Measurements from ENCODE around the gene CHMP6. TPM values are rescaled to one million over a fixed set of nuclear protein-coding genes. Genes with fewer than 3 reads are reported as not detected.

CHMP6 gene
- total RNA-seq, 1 donor from 2014 or later = 12.5 TPM

DNA sequence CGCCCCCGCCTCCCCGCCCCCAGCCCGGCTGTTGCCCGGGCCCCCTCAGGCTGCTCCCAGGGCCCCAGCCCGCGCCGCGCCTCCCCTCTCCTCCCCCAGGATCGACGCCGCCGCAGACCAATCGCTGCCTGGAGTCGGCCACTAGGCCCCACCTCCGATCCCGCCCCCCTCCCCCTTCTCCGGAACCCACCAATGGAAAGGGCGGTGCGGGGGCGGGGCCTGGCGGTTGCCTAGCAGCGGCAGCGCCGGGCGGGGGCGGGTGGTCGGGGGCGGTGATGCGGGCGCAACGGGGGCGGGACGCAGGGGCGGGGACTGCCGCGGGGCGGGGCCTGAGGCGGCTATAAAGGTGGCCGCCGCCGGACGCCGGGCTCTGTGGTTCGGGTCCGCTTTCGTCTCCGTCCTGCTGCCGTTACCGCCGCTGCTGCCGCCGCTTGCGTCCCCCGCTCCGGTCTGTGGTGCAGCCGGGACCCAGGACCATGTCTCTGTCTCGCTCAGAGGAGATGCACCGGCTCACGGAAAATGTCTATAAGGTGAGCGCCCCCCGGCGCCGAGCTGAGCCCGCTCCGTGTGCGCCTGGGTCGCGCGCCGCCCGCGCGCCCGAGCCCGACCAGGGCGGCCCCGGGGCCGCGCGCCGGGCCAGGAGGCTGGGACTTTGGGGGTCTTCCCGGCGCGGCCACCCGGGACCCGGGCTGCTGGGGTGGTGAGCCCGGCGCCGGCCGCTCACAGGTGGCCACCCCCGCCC is 43.3 kb downstream of the CHMP6 start, which contains the start of gene BAIAP2:
Gene BAIAP2 (plus strand): TSS at position 373 of the 742 bp plus-strand sequence. CDS start 104 bp downstream, at position 477.
- H3K9ac ChIP-seq (ENCODE audit: low read depth in 1 of 3, low read length in 3 of 3) = peak within 1 kb of the TSS; percentile 33 to 57 (median 38)
- no peaks in the 10 kb centered on the region for H3K36me3 ChIP-seq (ENCODE audit: control insufficient read depth in 3 of 3, insufficient read depth in 3 of 3, low read length in 3 of 3)
- peaks cover 1 to 34% (median 7%) of the 10 kb centered on the region in 3 donors for H3K27me3 ChIP-seq (ENCODE audit: control insufficient read depth in 3 of 3, insufficient read depth in 3 of 3, low read length in 3 of 3)
- peaks cover 36 to 65% (median 61%) of the 10 kb centered on the region in 3 donors for H3K4me1 ChIP-seq (ENCODE audit: control insufficient read depth in 3 of 3, insufficient read depth in 3 of 3, low read length in 3 of 3)
- H3K9me3 ChIP-seq (ENCODE audit: control insufficient read depth in 3 of 3, low read length in 3 of 3) = no peaks in the 10 kb centered on the region
- no peak within 1 kb of the TSS for H3K27ac ChIP-seq (ENCODE audit: low read depth, low read length)
- H3K4me3 ChIP-seq (ENCODE audit: low read length in 3 of 3) = peak within 1 kb of the TSS; percentile 62 to 76 (median 72)

DNA sequence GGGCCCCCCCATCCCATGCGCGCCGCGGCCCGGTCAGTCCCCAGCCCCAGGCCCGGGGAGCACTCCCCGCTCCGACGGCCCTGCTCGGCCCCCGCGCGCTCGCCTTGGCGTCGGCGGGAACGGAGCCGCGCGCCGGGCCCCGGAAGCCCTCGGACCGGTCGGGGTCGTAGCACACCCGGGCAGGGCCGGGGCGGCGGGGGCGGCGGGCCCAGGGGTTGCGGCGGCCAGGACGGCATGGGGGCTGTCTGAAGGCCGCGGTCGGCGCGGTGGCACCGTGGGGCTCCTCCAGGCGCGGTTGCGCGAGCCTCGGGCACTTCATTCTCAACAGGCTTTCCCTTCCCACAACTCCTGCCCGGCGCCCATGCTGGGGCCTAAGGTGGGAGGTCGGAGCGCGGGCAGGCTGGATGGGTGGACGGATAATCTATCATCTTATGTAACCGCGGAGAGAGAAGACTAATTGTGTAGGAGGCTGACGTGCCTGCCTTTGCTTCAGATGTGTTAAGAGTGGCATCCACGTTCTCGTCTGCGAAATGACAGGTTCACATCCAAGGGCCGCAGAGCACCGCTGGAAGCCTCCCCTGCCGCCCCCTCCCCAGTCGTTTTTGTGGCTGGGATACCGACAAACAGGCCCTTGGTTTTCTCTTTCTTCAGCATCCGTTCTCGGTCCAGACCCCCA is 44.0 kb downstream of the CHMP6 start:
- peak overlapping the region in 1 of 3 donors; percentile 16 for H3K9ac ChIP-seq (ENCODE audit: low read depth in 1 of 3, low read length in 3 of 3)
- H3K27ac ChIP-seq (ENCODE audit: low read depth, low read length) = no peak overlapping the region
- no peaks in the 10 kb centered on the region for H3K9me3 ChIP-seq (ENCODE audit: control insufficient read depth in 3 of 3, low read length in 3 of 3)
- peaks cover 44 to 72% (median 68%) of the 10 kb centered on the region in 3 donors for H3K4me1 ChIP-seq (ENCODE audit: control insufficient read depth in 3 of 3, insufficient read depth in 3 of 3, low read length in 3 of 3)
- peak overlapping the region; percentile 23 to 76 (median 29) for H3K4me3 ChIP-seq (ENCODE audit: low read length in 3 of 3)
- peaks cover 2 to 37% (median 15%) of the 10 kb centered on the region in 3 donors for H3K27me3 ChIP-seq (ENCODE audit: control insufficient read depth in 3 of 3, insufficient read depth in 3 of 3, low read length in 3 of 3)
- H3K36me3 ChIP-seq (ENCODE audit: control insufficient read depth in 3 of 3, insufficient read depth in 3 of 3, low read length in 3 of 3) = no peaks in the 10 kb centered on the region

DNA sequence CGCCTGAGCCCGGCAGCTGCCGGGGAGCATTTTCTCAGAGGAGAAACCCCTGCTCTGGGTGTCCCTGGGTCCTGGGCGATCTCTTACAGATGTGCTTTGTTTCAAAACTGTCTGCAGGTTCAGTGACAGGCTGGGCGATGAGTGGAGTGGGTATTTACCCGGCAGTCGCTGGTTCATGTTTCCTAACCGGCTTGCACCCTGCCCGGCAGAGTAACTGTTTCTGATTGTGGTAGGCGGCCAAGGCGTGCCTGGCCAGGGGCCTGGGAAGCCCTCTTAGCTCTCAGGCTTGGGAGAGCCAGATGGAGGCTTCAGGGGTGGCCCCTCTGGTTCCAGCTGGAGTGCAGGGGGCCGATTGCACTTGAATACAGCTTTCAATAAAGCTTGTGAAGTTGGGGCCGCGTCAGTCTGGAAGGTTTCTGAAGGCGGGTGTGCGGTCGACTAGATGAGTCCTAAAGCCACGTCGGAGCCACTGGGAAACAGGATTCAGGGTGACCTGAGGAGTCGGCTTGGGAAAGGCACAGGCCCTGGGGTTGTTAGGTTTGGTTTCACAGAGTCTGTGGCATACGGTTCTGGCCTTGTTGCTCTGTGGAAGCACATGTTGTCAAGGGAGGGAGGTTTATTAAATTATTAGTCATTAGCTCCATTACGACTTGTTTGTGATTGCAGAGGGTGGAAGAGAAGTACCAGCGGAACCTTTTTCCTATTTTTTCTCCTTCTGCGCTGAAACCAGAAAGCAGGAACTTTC is 44.7 kb downstream of the CHMP6 start:
- Histone ChIP-seq H3K27ac (ENCODE audit: low read depth, low read length) (no peak overlapping the region), H3K9ac (ENCODE audit: low read depth in 1 of 3, low read length in 3 of 3) (no peak overlapping the region)

DNA sequence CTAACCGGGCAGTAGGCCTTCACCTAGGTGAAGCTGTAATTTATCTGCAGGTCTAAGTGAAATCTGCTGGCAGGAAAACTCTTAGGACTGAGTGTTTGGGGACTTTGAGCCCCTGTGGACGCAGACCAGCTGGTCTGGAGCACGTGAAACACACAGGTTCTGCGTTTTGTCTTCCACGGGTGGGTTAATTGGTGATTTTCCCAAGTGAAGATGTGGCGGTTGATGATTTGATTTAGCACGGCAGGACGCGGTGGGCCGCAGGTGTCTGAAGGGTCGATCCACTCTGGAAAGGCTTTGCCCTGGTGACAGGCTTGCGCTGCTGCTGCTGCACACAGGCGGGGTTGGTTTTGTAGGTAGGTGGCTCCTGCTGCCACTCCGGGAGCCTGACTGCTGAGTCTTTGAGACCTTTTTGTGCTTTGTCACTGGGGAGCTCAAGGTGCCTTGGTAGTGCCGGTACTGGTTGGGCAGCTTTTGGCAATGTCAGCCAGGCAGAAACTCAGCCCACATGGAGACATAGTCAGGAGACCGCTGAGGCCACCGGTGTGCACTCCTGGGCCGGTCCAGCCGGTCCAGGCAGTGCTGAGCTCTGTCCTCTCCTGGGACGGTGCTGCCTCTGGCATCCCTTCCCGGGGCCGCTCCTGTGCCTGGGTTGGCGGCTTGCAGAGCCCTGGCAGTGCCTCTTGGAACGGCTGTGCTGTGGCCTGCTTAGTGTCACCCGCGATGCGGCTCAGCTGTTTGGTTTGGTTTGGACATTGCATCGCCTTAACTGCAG is 45.6 kb downstream of the CHMP6 start:
- Histone ChIP-seq H3K4me3 (ENCODE audit: low read length in 3 of 3) (peak overlapping the region in 1 of 3 donors; percentile 30), H3K4me1 (ENCODE audit: control insufficient read depth in 3 of 3, insufficient read depth in 3 of 3, low read length in 3 of 3) (peaks cover 44 to 68% (median 65%) of the 10 kb centered on the region in 3 donors), H3K9ac (ENCODE audit: low read depth in 1 of 3, low read length in 3 of 3) (peak overlapping the region in 2 of 3 donors; percentile 45 to 51), H3K36me3 (ENCODE audit: control insufficient read depth in 3 of 3, insufficient read depth in 3 of 3, low read length in 3 of 3) (no peaks in the 10 kb centered on the region), H3K27me3 (ENCODE audit: control insufficient read depth in 3 of 3, insufficient read depth in 3 of 3, low read length in 3 of 3) (peaks cover 2 to 30% (median 14%) of the 10 kb centered on the region in 3 donors), H3K9me3 (ENCODE audit: control insufficient read depth in 3 of 3, low read length in 3 of 3) (no peaks in the 10 kb centered on the region), H3K27ac (ENCODE audit: low read depth, low read length) (no peak overlapping the region)

More for the DNA sequence above, 44.7 kb downstream of the CHMP6 start:
- Histone ChIP-seq H3K27me3 (ENCODE audit: control insufficient read depth in 3 of 3, insufficient read depth in 3 of 3, low read length in 3 of 3) (peaks cover 2 to 36% (median 14%) of the 10 kb centered on the region in 3 donors), H3K4me1 (ENCODE audit: control insufficient read depth in 3 of 3, insufficient read depth in 3 of 3, low read length in 3 of 3) (peaks cover 44 to 73% (median 71%) of the 10 kb centered on the region in 3 donors), H3K4me3 (ENCODE audit: low read length in 3 of 3) (peak overlapping the region in 1 of 3 donors; percentile 14), H3K9me3 (ENCODE audit: control insufficient read depth in 3 of 3, low read length in 3 of 3) (no peaks in the 10 kb centered on the region), H3K36me3 (ENCODE audit: control insufficient read depth in 3 of 3, insufficient read depth in 3 of 3, low read length in 3 of 3) (no peaks in the 10 kb centered on the region)

DNA sequence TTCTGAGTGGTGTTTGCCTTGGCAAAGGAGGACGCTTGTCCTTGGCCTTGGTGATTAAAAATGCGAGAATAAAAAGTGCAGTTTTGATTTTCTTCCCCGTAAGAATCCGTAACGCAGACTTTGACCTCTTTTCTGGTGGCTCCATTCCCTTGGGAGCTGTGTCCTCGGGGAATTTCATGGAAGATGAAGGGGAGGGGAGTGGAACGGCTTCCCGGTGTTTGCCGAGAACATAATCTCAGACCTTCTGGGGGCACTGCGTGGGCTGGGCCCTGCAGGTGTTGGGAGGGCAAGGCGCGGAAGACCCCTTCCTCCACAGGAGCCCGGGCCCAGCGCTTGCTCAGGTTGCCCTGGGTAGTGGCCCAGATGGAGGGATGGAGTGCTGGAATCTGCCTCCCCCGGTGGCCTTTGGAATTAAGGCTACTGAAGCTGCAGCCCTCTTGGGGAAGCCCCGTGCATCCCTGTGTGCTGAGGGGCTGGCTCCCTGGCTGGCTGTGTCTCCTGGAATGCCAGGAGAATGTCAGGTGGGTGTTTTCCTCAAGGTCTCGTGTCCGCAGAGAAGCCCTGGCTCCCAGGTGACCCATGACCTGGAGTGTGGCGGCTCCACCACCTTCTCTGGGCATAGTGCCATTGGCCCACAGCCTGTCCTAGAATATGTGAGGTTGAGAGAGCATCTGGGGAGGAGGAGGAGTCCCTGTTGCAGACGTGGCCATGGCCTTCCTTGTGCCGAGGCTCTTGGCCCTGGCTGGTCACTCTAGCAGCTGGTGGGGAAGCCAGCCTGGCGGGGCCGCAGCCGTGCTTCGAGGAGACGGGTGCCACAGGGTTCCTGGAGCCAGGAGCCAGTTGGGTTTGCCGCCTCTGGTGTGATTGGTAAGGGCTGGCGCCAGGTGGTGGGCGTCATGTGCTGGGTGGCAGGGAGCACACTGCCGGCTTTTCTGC is 46.4 kb downstream of the CHMP6 start:
- Histone ChIP-seq H3K9me3 (ENCODE audit: control insufficient read depth in 3 of 3, low read length in 3 of 3) (no peaks in the 10 kb centered on the region), H3K9ac (ENCODE audit: low read depth in 1 of 3, low read length in 3 of 3) (peak overlapping the region in 1 of 3 donors; percentile 38), H3K4me3 (ENCODE audit: low read length in 3 of 3) (no peak overlapping the region), H3K4me1 (ENCODE audit: control insufficient read depth in 3 of 3, insufficient read depth in 3 of 3, low read length in 3 of 3) (peaks cover 43 to 62% (median 61%) of the 10 kb centered on the region in 3 donors), H3K36me3 (ENCODE audit: control insufficient read depth in 3 of 3, insufficient read depth in 3 of 3, low read length in 3 of 3) (no peaks in the 10 kb centered on the region), H3K27ac (ENCODE audit: low read depth, low read length) (no peak overlapping the region), H3K27me3 (ENCODE audit: control insufficient read depth in 3 of 3, insufficient read depth in 3 of 3, low read length in 3 of 3) (peaks cover 2 to 28% (median 17%) of the 10 kb centered on the region in 3 donors)

DNA sequence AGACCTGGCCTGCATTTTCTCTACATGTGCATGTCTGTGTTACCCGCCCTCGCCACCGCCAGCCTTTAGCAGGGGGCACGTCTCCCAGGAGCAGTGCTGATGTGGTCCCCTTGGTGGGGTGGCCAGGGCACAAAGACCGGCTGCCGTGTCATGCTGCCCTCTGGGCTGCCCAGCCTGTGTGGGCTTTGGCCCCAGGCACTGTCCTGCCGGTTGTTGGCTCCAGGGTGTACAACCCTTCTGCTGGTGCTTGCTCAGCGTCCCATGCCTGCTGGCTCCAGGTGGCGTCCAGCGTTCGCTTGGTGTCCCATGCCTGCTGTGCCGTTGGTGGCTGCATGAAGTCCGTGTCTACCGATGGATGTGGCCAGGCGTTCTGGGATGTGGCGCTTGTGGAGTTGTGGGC is 47.5 kb downstream of the CHMP6 start:
- H3K9ac ChIP-seq (ENCODE audit: low read depth in 1 of 3, low read length in 3 of 3) = peak overlapping the region in 1 of 3 donors; percentile 20
- no peaks in the 10 kb centered on the region for H3K9me3 ChIP-seq (ENCODE audit: control insufficient read depth in 3 of 3, low read length in 3 of 3)
- H3K27me3 ChIP-seq (ENCODE audit: control insufficient read depth in 3 of 3, insufficient read depth in 3 of 3, low read length in 3 of 3) = peaks cover 2 to 25% (median 17%) of the 10 kb centered on the region in 3 donors
- no peak overlapping the region for H3K4me3 ChIP-seq (ENCODE audit: low read length in 3 of 3)
- no peaks in the 10 kb centered on the region for H3K36me3 ChIP-seq (ENCODE audit: control insufficient read depth in 3 of 3, insufficient read depth in 3 of 3, low read length in 3 of 3)
- peaks cover 50 to 63% (median 57%) of the 10 kb centered on the region in 3 donors for H3K4me1 ChIP-seq (ENCODE audit: control insufficient read depth in 3 of 3, insufficient read depth in 3 of 3, low read length in 3 of 3)
- no peak overlapping the region for H3K27ac ChIP-seq (ENCODE audit: low read depth, low read length)

DNA sequence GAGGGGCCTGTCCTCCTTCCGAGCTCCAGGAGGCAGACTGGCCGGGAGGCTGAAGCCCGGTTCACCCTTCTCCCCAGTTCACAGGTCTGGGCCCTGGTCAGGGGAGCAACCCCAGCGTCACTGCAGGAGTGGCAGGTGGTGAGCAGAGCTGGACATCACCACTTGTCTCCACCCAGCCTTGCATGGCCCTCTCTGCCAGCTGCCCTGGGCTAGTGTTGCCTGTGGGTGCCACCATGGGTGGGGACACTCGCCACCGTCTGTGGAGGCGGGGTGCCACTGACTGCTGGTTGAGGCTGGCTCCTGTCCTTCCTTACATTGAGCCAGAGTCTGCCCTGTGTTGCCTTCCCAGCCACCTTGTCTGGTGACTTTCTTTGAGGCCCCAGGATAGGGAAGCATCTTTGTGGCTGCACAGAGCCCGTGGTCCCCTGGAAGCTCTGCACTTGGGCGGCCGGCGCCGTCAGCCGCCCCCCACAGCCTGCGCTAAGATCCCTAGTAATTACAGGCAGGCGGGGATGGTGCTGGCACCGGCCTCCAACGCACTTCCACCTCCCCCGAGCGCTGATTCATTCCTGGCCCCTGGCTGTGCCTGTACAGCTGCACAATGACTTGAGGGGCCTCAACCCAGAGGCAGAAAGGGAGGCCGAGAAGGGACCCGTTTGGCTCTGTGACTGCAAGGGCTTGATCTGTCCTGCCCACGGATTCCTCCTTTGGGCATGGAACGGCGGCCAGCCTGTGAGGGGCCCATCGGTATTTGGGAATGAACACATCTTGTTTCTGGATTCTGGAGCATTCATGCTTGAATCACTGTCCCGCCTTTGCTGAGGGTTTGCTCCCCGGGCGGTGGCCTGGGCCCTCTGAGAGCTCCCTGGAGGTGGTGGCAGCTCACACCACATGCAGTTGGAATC is 48.5 kb downstream of the CHMP6 start:
- Histone ChIP-seq H3K4me1 (ENCODE audit: control insufficient read depth in 3 of 3, insufficient read depth in 3 of 3, low read length in 3 of 3) (peaks cover 60 to 71% (median 65%) of the 10 kb centered on the region in 3 donors), H3K9ac (ENCODE audit: low read depth in 1 of 3, low read length in 3 of 3) (peak overlapping the region in 1 of 3 donors; percentile 16), H3K27ac (ENCODE audit: low read depth, low read length) (no peak overlapping the region)

DNA sequence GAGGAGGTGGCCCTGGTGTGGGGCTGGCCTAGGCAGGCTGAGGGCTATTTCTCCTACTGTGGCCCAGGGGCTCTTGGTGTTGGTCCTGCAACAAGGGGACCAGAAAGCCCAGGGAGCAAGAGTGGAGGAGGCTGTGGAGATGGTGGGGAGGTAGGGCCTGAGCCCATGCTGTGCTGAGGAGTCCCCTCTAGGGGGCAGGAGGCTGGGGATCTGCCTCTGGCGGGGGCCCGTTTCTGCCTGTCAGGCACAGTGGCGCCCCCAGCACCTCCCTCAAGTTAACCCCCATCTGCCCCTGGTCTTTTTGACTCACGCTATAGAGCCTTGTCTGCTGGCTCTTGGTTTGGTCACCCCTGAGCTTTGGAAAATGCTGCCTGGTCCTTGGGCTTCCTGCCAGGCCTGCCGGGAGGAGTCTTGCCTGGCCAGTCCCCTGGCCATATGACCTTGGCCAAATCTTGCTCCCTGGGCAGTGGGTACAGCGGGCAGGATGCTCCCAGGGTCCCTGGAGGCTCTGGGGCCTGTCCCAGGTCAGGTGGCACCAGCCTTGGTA is 49.2 kb downstream of the CHMP6 start:
- no peaks in the 10 kb centered on the region for H3K9me3 ChIP-seq (ENCODE audit: control insufficient read depth in 3 of 3, low read length in 3 of 3)
- H3K36me3 ChIP-seq (ENCODE audit: control insufficient read depth in 3 of 3, insufficient read depth in 3 of 3, low read length in 3 of 3) = no peaks in the 10 kb centered on the region
- H3K27me3 ChIP-seq (ENCODE audit: control insufficient read depth in 3 of 3, insufficient read depth in 3 of 3, low read length in 3 of 3) = peaks cover 2 to 22% (median 17%) of the 10 kb centered on the region in 3 donors
- no peak overlapping the region for H3K4me3 ChIP-seq (ENCODE audit: low read length in 3 of 3)
- peaks cover 67 to 76% (median 72%) of the 10 kb centered on the region in 3 donors for H3K4me1 ChIP-seq (ENCODE audit: control insufficient read depth in 3 of 3, insufficient read depth in 3 of 3, low read length in 3 of 3)
- no peak overlapping the region for H3K9ac ChIP-seq (ENCODE audit: low read depth in 1 of 3, low read length in 3 of 3)
- H3K27ac ChIP-seq (ENCODE audit: low read depth, low read length) = no peak overlapping the region

More for the DNA sequence above, 48.5 kb downstream of the CHMP6 start:
- no peaks in the 10 kb centered on the region for H3K36me3 ChIP-seq (ENCODE audit: control insufficient read depth in 3 of 3, insufficient read depth in 3 of 3, low read length in 3 of 3)
- peaks cover 2 to 25% (median 17%) of the 10 kb centered on the region in 3 donors for H3K27me3 ChIP-seq (ENCODE audit: control insufficient read depth in 3 of 3, insufficient read depth in 3 of 3, low read length in 3 of 3)
- H3K9me3 ChIP-seq (ENCODE audit: control insufficient read depth in 3 of 3, low read length in 3 of 3) = no peaks in the 10 kb centered on the region
- no peak overlapping the region for H3K4me3 ChIP-seq (ENCODE audit: low read length in 3 of 3)

Data from skeletal muscle tissue (tissue), 4 donors.